Measurements from ENCODE around the gene PARP6.

Gene PARP6

GRCh38 chr15:72271895-72272212 lies 500 bp downstream of the PARP6 start:
- Histone ChIP-seq H3K36me3 (ENCODE audit: control insufficient read depth, insufficient read depth, low read length) (no peaks in the 10 kb centered on the region), H3K27ac (ENCODE audit: low read depth, low read length) (peak overlapping the region; percentile 84), H3K27me3 (ENCODE audit: control insufficient read depth, insufficient read depth, low read length) (no peaks in the 10 kb centered on the region), H3K9ac (ENCODE audit: low read length) (peak overlapping the region; percentile 83), H3K4me3 (ENCODE audit: low read length) (peak overlapping the region; percentile 89), H3K4me1 (ENCODE audit: control insufficient read depth, insufficient read depth, low read length) (peaks cover 10% of the 10 kb centered on the region)

DNA sequence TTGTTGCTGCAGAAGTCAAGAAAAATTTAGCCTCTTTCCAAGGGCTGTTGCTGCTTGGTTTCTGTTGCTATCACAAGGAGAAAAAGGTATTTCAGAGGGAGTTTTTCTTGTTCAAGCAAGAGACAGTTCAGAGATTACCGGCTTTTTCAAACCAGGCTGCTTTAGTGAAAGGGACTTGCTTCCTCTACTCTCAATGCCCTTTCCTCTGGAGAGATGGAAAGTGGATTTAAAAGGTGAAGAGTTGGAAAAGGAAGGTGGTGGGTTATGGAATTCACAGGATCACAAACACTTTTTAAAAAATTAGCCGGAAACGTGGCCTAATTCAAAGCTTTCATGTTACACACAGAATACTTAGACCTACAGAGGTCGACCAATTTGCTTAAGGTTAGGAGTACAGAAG lies 1.1 kb downstream of the PARP6 start:
- Histone ChIP-seq H3K9ac (ENCODE audit: low read length) (no peak overlapping the region), H3K4me1 (ENCODE audit: control insufficient read depth, insufficient read depth, low read length) (peaks cover 10% of the 10 kb centered on the region), H3K4me3 (ENCODE audit: low read length) (peak overlapping the region; percentile 89), H3K27ac (ENCODE audit: low read depth, low read length) (no peak overlapping the region), H3K27me3 (ENCODE audit: control insufficient read depth, insufficient read depth, low read length) (no peaks in the 10 kb centered on the region), H3K36me3 (ENCODE audit: control insufficient read depth, insufficient read depth, low read length) (peaks cover 5% of the 10 kb centered on the region)

DNA sequence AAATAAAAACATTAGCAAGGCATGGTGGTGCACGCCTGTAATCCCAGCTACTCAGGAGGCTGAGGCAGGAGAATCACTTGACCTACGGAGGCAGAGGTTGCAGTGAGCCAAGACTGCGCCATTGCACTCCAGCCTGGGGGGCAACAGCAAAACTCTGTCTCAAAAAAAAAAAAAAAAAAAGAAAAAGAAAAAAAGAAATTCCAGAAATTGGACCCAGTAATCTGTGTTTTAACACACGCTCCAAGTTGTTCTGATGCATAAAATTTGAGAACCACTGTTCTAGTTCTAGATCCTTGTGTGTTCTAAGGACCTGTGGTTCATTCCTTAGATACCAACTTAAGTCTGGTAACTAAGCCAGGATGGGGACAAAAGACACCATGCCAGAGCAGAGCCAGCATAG lies 2.6 kb downstream of the PARP6 start:
- Histone ChIP-seq H3K9ac (ENCODE audit: low read length) (no peak overlapping the region), H3K36me3 (ENCODE audit: control insufficient read depth, insufficient read depth, low read length) (peaks cover 16% of the 10 kb centered on the region), H3K4me3 (ENCODE audit: low read length) (no peak overlapping the region)

GRCh38 chr15:72265031-72265430 lies 7.3 kb downstream of the PARP6 start:
- Histone ChIP-seq H3K27ac (ENCODE audit: low read depth, low read length) (no peak overlapping the region), H3K36me3 (ENCODE audit: control insufficient read depth, insufficient read depth, low read length) (peaks cover 31% of the 10 kb centered on the region), H3K27me3 (ENCODE audit: control insufficient read depth, insufficient read depth, low read length) (no peaks in the 10 kb centered on the region), H3K4me1 (ENCODE audit: control insufficient read depth, insufficient read depth, low read length) (no peaks in the 10 kb centered on the region), H3K9ac (ENCODE audit: low read length) (no peak overlapping the region), H3K4me3 (ENCODE audit: low read length) (no peak overlapping the region)

More for the DNA sequence above, 2.6 kb downstream of the PARP6 start:
- H3K27me3 ChIP-seq (ENCODE audit: control insufficient read depth, insufficient read depth, low read length) = no peaks in the 10 kb centered on the region
- peaks cover 10% of the 10 kb centered on the region for H3K4me1 ChIP-seq (ENCODE audit: control insufficient read depth, insufficient read depth, low read length)
- no peak overlapping the region for H3K27ac ChIP-seq (ENCODE audit: low read depth, low read length)

DNA sequence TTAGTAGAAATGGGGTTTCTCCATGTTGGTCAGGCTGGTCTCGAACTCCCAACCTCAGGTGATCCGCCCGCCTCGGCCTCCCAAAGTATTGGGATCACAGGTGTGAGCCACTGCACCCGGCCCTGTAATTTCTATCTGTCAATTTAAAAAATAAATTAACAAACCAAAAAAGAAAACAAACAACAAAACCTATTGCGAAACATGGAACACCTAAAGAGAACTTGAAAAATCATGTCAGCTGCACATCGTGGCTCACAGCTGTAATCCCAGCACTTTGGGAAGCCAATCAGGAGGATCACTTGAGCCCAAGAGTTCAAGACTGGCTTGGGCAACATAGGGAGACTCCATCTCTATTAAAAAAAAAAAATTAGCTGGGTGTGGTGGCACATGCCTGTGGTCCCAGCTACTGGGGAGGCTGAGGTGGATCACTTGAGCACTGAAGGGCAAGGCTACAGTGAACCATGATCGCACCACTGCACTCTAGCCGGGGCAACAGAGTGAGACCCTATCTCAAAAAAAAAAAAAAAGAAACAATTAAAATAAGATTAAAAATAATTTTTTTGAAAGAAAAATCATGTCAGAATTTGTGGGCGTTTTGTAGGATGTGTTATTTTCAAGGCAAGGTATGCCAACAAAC lies 19.6 kb downstream of the PARP6 start:
- Histone ChIP-seq H3K4me3 (ENCODE audit: low read length) (no peak overlapping the region), H3K9ac (ENCODE audit: low read length) (no peak overlapping the region), H3K27me3 (ENCODE audit: control insufficient read depth, insufficient read depth, low read length) (no peaks in the 10 kb centered on the region), H3K36me3 (ENCODE audit: control insufficient read depth, insufficient read depth, low read length) (peaks cover 48% of the 10 kb centered on the region), H3K27ac (ENCODE audit: low read depth, low read length) (no peak overlapping the region), H3K4me1 (ENCODE audit: control insufficient read depth, insufficient read depth, low read length) (no peaks in the 10 kb centered on the region)

- no peak overlapping the region for H3K9ac ChIP-seq (ENCODE audit: low read length)
- no peaks in the 10 kb centered on the region for H3K27me3 ChIP-seq (ENCODE audit: control insufficient read depth, insufficient read depth, low read length)
- H3K4me1 ChIP-seq (ENCODE audit: control insufficient read depth, insufficient read depth, low read length) = no peaks in the 10 kb centered on the region
- peaks cover 30% of the 10 kb centered on the region for H3K36me3 ChIP-seq (ENCODE audit: control insufficient read depth, insufficient read depth, low read length)
- H3K4me3 ChIP-seq (ENCODE audit: low read length) = no peak overlapping the region
- H3K27ac ChIP-seq (ENCODE audit: low read depth, low read length) = no peak overlapping the region
These were observed 23.1 kb downstream of the PARP6 start for GRCh38 chr15:72249142-72249810.

GRCh38 chr15:72248514-72248913 lies 23.8 kb downstream of the PARP6 start:
- Histone ChIP-seq H3K27me3 (ENCODE audit: control insufficient read depth, insufficient read depth, low read length) (no peaks in the 10 kb centered on the region), H3K4me3 (ENCODE audit: low read length) (no peak overlapping the region), H3K4me1 (ENCODE audit: control insufficient read depth, insufficient read depth, low read length) (no peaks in the 10 kb centered on the region), H3K9ac (ENCODE audit: low read length) (no peak overlapping the region), H3K36me3 (ENCODE audit: control insufficient read depth, insufficient read depth, low read length) (peaks cover 29% of the 10 kb centered on the region), H3K27ac (ENCODE audit: low read depth, low read length) (no peak overlapping the region)

GRCh38 chr15:72242775-72243370 lies 29.5 kb downstream of the PARP6 start:
- H3K36me3 ChIP-seq (ENCODE audit: control insufficient read depth, insufficient read depth, low read length) = peaks cover 20% of the 10 kb centered on the region
- no peak overlapping the region for H3K9ac ChIP-seq (ENCODE audit: low read length)
- no peaks in the 10 kb centered on the region for H3K27me3 ChIP-seq (ENCODE audit: control insufficient read depth, insufficient read depth, low read length)
- no peaks in the 10 kb centered on the region for H3K4me1 ChIP-seq (ENCODE audit: control insufficient read depth, insufficient read depth, low read length)
- H3K27ac ChIP-seq (ENCODE audit: low read depth, low read length) = no peak overlapping the region
- H3K4me3 ChIP-seq (ENCODE audit: low read length) = no peak overlapping the region

GRCh38 chr15:72239652-72240051 lies 32.7 kb downstream of the PARP6 start:
- H3K27me3 ChIP-seq (ENCODE audit: control insufficient read depth, insufficient read depth, low read length) = no peaks in the 10 kb centered on the region
- H3K4me1 ChIP-seq (ENCODE audit: control insufficient read depth, insufficient read depth, low read length) = no peaks in the 10 kb centered on the region
- H3K4me3 ChIP-seq (ENCODE audit: low read length) = no peak overlapping the region
- H3K36me3 ChIP-seq (ENCODE audit: control insufficient read depth, insufficient read depth, low read length) = peaks cover 20% of the 10 kb centered on the region
- H3K9ac ChIP-seq (ENCODE audit: low read length) = no peak overlapping the region
- no peak overlapping the region for H3K27ac ChIP-seq (ENCODE audit: low read depth, low read length)

DNA sequence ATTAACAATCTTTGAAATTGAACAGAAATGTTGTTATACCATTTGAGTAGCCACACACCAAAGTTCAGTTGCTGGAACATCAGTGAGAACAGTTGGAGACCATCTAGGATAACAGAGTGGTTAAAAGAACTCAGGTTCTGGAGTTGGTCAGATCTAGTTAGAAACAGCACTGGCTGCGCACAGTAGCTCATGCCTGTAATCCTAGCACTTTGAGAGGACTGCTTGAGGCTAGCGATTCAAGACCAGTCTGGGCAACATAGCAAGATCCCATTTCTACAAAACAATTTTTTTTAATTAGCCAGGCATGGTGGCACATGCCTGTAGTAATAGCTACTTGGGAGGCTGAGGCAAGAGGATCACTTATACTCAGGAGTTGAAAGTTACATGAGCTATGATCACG lies 33.8 kb downstream of the PARP6 start:
- no peak overlapping the region for H3K4me3 ChIP-seq (ENCODE audit: low read length)
- no peak overlapping the region for H3K27ac ChIP-seq (ENCODE audit: low read depth, low read length)
- no peaks in the 10 kb centered on the region for H3K4me1 ChIP-seq (ENCODE audit: control insufficient read depth, insufficient read depth, low read length)
- H3K27me3 ChIP-seq (ENCODE audit: control insufficient read depth, insufficient read depth, low read length) = no peaks in the 10 kb centered on the region
- H3K36me3 ChIP-seq (ENCODE audit: control insufficient read depth, insufficient read depth, low read length) = peaks cover 16% of the 10 kb centered on the region
- H3K9ac ChIP-seq (ENCODE audit: low read length) = no peak overlapping the region

DNA sequence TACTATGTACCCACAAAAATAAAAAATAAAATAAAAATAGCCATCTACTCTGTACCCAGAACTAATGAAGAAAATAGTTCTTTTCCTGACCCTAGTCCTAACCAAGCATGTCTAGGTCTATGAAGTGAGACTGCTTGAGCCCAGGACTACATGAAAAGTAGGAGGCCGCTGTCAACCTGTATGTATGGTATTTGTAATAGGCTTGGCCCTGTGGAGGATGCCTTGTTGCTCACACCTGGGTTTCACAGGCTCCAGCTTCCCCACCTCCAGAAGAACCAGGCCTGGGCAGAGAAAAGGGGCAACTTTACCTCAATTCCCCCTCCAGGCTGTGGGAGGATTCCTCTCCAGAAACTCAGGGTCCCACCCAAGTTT lies 34.5 kb downstream of the PARP6 start:
- Histone ChIP-seq H3K9ac (ENCODE audit: low read length) (no peak overlapping the region), H3K27ac (ENCODE audit: low read depth, low read length) (no peak overlapping the region)

DNA sequence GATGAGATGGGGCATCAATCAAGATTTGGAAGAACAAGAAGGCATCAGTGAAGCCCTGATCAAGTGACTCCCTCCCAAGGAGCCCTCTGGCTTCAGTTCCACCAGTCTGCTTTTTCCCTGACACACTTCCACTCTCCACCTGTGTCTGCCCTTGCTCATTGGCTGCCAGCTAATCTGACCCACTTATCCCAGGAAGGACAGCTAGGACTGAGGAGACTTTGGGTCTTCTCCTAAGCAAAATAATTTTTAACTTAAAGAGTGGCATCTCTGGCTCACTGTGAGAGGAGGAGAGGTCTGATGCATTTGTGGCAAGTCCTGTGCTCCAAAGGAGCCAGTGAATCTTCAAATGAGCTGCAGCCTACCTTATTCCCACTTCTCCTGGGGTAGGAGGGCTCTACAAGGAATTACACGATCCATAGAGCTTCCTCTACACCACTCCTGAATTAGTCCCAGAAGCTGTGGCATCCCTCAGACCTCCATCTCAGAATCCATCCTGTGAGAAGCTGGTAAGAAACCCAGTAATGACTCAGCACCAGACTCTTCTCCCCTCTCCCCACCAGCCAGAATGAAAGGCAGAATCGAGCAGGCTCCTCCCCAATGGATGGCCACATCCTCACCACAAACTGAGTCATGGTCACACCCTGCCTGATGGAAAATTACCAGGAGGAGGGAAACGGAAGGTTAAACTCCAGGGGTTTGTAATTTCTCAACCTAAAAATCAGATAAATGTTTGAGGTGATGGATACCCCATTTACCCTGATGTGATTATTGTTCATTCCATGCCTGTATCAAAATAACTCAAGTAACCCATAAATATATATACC lies 35.1 kb downstream of the PARP6 start:
- Histone ChIP-seq H3K4me1 (ENCODE audit: control insufficient read depth, insufficient read depth, low read length) (no peaks in the 10 kb centered on the region), H3K27me3 (ENCODE audit: control insufficient read depth, insufficient read depth, low read length) (no peaks in the 10 kb centered on the region), H3K9ac (ENCODE audit: low read length) (no peak overlapping the region), H3K36me3 (ENCODE audit: control insufficient read depth, insufficient read depth, low read length) (peaks cover 14% of the 10 kb centered on the region), H3K4me3 (ENCODE audit: low read length) (no peak overlapping the region), H3K27ac (ENCODE audit: low read depth, low read length) (no peak overlapping the region)

More for the DNA sequence above, 34.5 kb downstream of the PARP6 start:
- Histone ChIP-seq H3K4me1 (ENCODE audit: control insufficient read depth, insufficient read depth, low read length) (no peaks in the 10 kb centered on the region), H3K27me3 (ENCODE audit: control insufficient read depth, insufficient read depth, low read length) (no peaks in the 10 kb centered on the region), H3K36me3 (ENCODE audit: control insufficient read depth, insufficient read depth, low read length) (peaks cover 16% of the 10 kb centered on the region), H3K4me3 (ENCODE audit: low read length) (no peak overlapping the region)
